Neural progenitor cell (in vitro differentiated cells): ENCODE measurements around the gene SPINK5.

ENCODE experiments used
- CTCF ChIP-seq: fragments of 200-600 bp; sonication (generic); IDR thresholded peaks from 2 replicates; pipeline ENCODE4 v1.5.1; 2017; ENCODE audit warnings: antibody characterized with exemption, mild to moderate bottlenecking
- EZH2 ChIP-seq: fragments of 200-600 bp; sonication (generic); IDR thresholded peaks from 2 replicates; pipeline ENCODE4 v1.6.1; 2017; ENCODE audit warnings: antibody characterized with exemption, mild to moderate bottlenecking, moderate library complexity

GRCh38 chr5:148035676-148036075, 28.1 kb upstream of the SPINK5 start:
- no peak for TF ChIP-seq CTCF
- no peak for TF ChIP-seq EZH2
